ENCODE measurements around the gene LYST. TPM values are rescaled to one million over a fixed set of nuclear protein-coding genes. Genes with fewer than 3 reads are reported as not detected.

Gene LYST
- total RNA-seq, 1 experiment from 2014 or later = 146 TPM

- DNase-seq (ENCODE audit: low read depth, low spot score) = no peak
- in situ Hi-C loops (cut with HindIII; ENCODE audit: low pct_unique_long_range_greater_than_20kb, low sequenced_read_pairs) = no loop called here
These were observed 24.7 kb downstream of the LYST start for GRCh38 chr1:235841938-235842545.

- DNase-seq (ENCODE audit: low read depth, low spot score) = no peak
- in situ Hi-C loops (cut with HindIII; ENCODE audit: low pct_unique_long_range_greater_than_20kb, low sequenced_read_pairs) = no loop called here
These were observed 28.7 kb downstream of the LYST start for GRCh38 chr1:235838021-235838420.

- peak; percentile 32 for DNase-seq (ENCODE audit: low read depth, low spot score)
- in situ Hi-C loops (cut with HindIII; ENCODE audit: low pct_unique_long_range_greater_than_20kb, low sequenced_read_pairs) = no loop called here
These were observed 31.5 kb downstream of the LYST start for GRCh38 chr1:235835226-235835625.

DNA sequence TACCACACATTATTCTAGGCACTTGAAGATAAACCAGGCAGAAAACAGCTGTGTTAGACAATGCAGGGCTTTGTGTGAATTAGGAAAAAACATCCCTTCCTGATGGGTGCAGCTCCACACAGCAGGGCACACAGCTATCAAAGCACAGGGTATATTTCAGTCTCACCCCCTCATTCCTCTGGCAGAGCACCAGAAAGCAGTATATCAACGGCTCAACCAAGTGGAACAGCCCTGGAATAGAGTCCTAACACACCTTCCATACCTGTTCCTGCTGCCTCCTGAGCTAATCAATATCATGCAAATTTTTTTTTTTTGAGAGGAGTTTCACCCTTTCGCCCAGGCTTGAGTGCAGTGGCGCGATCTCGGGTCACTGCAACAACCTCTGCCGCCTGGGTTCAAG, 32.1 kb downstream of the LYST start:
- in situ Hi-C loops (cut with HindIII; ENCODE audit: low pct_unique_long_range_greater_than_20kb, low sequenced_read_pairs) = no loop called here
- DNase-seq (ENCODE audit: low read depth, low spot score) = peak; percentile 20

- DNase-seq (ENCODE audit: low read depth, low spot score) = no peak
- in situ Hi-C loops (cut with HindIII; ENCODE audit: low pct_unique_long_range_greater_than_20kb, low sequenced_read_pairs) = no loop called here
These were observed 34.7 kb downstream of the LYST start for GRCh38 chr1:235832011-235832410.

DNA sequence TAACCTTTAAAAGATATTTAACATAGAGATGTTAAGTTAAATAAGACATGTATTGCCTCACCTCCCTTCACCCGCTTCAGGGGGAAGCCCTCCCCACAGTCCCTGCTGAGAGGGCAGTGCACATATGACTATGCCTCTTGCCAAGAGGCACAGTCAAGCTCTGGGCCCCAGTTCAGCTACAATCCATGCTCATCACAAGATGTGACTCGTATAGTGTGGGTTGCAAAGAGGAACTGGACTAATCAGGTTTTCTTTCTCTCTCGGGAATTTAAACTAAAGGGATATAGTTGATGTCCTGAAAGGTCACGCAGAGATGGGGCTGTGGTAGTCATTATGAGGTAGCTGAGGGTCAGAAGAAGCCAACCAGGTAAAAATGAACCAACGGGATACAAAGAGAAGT, 35.6 kb downstream of the LYST start:
- peak; percentile 69 for DNase-seq (ENCODE audit: low read depth, low spot score)
- in situ Hi-C loops (cut with HindIII; ENCODE audit: low pct_unique_long_range_greater_than_20kb, low sequenced_read_pairs) = no loop called here

DNA sequence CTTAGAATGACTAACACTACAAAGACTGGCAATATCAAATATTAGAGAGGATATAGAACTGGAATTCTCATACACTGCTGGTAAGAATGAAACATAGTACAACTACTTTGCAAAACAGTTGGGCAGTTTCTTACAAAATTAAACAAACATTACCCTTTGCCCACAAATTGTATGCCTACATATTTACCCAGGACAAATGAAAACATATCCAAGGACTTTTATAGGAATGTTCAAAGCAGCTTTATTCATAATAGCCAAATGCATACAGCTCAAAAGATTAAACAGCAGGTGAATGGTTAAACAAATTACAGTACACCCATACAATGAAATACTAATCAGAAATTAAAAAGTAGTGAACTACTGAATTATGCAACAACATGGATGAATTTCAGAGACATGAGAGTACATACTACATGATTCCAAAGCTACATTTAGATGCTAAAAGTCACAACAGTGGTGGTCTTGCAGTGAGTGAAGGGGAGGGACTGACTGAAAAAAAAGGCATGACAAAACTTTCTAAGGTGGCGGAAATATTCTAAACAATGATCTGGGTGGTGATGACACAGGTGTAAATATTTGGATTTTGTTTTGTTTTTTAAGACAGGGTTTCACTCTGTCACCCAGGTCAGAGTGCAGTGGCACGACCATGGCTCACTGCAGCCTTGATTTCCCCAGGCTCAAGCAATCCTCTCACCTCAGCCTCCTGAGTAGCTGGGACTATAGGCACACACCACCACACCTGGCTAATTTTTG, 40.4 kb downstream of the LYST start:
- in situ Hi-C loops (cut with HindIII; ENCODE audit: low pct_unique_long_range_greater_than_20kb, low sequenced_read_pairs) = no loop called here
- DNase-seq (ENCODE audit: low read depth, low spot score) = no peak

- in situ Hi-C loops (cut with HindIII; ENCODE audit: low pct_unique_long_range_greater_than_20kb, low sequenced_read_pairs) = no loop called here
These were observed 41.5 kb downstream of the LYST start for GRCh38 chr1:235825229-235825628.

DNA sequence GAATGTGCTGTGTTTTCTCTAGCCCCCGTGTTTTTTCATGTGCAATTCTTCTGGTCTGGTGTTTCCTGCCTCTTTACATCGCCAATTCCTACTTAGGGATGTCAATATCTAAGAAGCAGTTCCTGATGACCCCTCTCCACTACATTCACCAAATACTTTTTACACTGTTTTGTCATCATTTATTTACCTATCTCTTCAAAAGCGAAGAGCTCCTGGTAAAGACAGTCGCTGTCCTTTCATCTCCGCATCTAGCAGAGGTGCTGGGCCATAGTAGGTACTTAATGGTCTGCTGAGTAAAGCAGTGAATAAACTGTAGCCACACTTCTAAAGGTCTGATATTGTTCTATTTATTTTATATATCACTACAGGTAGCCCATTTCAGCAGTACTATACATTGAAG, 43.0 kb downstream of the LYST start:
- in situ Hi-C loops (cut with HindIII; ENCODE audit: low pct_unique_long_range_greater_than_20kb, low sequenced_read_pairs) = no loop called here
- DNase-seq (ENCODE audit: low read depth, low spot score) = no peak

More at GRCh38 chr1:235825229-235825628, 41.5 kb downstream of the LYST start:
- no peak for DNase-seq (ENCODE audit: low read depth, low spot score)

- in situ Hi-C loops (cut with HindIII; ENCODE audit: low pct_unique_long_range_greater_than_20kb, low sequenced_read_pairs) = no loop called here
- no peak for DNase-seq (ENCODE audit: low read depth, low spot score)
These were observed 44.0 kb downstream of the LYST start for GRCh38 chr1:235822685-235823084.

- in situ Hi-C loops (cut with HindIII; ENCODE audit: low pct_unique_long_range_greater_than_20kb, low sequenced_read_pairs) = no loop called here
- DNase-seq (ENCODE audit: low read depth, low spot score) = no peak
These were observed 45.2 kb downstream of the LYST start for GRCh38 chr1:235821361-235821981.

GRCh38 chr1:235820061-235820460, 46.6 kb downstream of the LYST start:
- DNase-seq (ENCODE audit: low read depth, low spot score) = no peak
- in situ Hi-C loops (cut with HindIII; ENCODE audit: low pct_unique_long_range_greater_than_20kb, low sequenced_read_pairs) = no loop called here

GRCh38 chr1:235818632-235819136, 48.0 kb downstream of the LYST start:
- DNase-seq (ENCODE audit: low read depth, low spot score) = no peak
- in situ Hi-C loops (cut with HindIII; ENCODE audit: low pct_unique_long_range_greater_than_20kb, low sequenced_read_pairs) = no loop called here

DNA sequence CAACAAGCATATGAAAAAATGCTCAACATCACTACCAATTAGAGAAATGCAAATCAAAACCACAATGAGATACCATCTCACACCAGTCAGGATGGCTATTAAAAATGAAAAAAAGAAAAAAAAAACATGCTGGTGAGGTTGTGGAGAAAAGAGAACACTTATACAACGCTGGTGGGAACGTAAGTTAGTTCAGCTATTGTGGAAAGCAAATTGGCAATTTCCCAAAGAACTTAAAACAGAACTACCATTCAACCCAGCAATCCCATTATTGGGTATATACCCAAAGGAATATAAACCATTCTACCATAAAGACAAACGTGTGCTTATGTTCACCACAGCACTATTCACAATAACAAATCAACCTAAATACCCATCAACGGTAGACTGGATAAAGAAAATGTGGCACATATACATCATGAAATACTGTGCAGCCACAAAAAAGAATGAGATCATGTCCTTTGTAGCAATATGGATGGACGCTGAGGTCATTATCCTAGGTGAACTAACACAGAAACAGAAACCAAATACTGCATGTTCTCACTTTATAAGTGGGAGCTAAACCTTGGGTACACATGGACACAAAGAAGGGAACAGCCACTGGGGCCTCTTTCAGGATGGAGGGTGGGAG, 49.5 kb downstream of the LYST start:
- in situ Hi-C loops (cut with HindIII; ENCODE audit: low pct_unique_long_range_greater_than_20kb, low sequenced_read_pairs) = no loop called here
- peak; percentile 61 for DNase-seq (ENCODE audit: low read depth, low spot score)

DNA sequence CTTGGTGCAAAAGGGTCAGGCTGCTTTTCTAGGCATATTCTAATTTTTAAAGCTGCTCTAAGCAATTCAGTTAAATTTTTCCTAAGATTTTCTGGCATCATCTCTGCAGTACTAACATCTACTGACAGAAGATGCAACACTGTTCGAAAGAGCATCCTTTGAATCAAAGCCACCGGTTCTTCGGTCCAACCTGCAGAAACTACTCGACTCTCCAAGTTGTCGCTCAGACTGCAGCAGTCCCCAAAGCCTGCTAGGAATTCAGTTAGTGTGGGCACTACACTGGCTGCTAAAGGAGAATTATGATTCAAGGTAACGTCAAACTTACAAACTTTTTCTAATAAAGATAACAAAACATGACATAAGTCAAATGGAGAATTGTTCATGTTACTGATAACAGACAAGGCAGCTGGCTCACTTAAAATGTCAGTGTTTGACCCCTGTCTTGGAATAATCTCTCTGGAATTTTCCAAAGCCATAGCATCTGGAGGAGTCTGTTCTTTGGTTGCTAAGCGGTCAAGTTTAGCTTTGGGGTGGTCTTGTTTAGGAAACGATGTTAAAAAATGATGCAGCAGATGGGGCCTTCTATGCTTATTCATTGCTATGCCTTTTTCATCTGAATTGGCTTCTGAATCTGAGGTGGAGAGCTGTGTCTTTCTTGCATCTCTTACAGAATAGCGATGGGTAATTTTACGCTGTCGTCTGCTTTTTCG, 56.9 kb downstream of the LYST start:
- no peak for DNase-seq (ENCODE audit: low read depth, low spot score)

GRCh38 chr1:235808223-235808622, 58.5 kb downstream of the LYST start:
- in situ Hi-C loops (cut with HindIII; ENCODE audit: low pct_unique_long_range_greater_than_20kb, low sequenced_read_pairs) = no loop called here
- DNase-seq (ENCODE audit: low read depth, low spot score) = no peak

More for the DNA sequence above, 56.9 kb downstream of the LYST start:
- in situ Hi-C loops (cut with HindIII; ENCODE audit: low pct_unique_long_range_greater_than_20kb, low sequenced_read_pairs) = no loop called here

DNA sequence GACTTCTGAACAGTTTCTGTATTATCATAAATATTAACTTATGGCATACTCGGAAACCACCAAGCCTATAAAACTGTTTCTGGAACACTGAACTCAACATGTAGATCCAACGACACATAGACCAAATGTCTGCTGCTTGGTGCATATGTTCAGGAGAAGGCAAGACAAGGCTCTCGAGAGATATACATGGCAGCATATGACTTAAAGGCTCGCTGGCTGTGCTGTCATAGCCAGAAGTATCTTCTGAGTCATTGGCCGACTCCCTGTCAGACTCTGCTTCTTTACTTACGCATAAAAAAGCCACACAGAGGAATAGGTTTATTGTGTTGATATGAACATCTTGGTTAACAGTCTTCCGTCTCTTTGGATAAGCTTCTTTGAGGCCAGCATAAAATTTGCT, 60.6 kb downstream of the LYST start:
- DNase-seq (ENCODE audit: low read depth, low spot score) = no peak
- in situ Hi-C loops (cut with HindIII; ENCODE audit: low pct_unique_long_range_greater_than_20kb, low sequenced_read_pairs) = no loop called here

Data from SK-MEL-5 (cell line).